Stimulated activated CD4-positive, alpha-beta T cell treated with anti-CD3 and anti-CD28 coated beads, Interleukin-2, amount 100 ng/mL, for 48 hours (primary cell): Measurements from ENCODE around the gene GUSB.
"Not testable (repeated sequence)": the region's sequence is repeated elsewhere in the genome, so short reads cannot be mapped to it uniquely, and the experiment has no call there.

Source experiments
- DNase-seq, 2 donors: peaks; one replicate each; pipeline ENCODE4 v3.0.0-alpha.2; 2020

GUSB gene

GRCh38 chr7:65974876-65975275 lies 7.1 kb downstream of the GUSB start:
- DNase-seq: no peak

- no peak for DNase-seq
These were observed 7.7 kb downstream of the GUSB start for GRCh38 chr7:65974191-65974801.

GRCh38 chr7:65972976-65973375 lies 9.0 kb downstream of the GUSB start:
- no peak for DNase-seq

- no peak for DNase-seq
These were observed 11.0 kb downstream of the GUSB start for GRCh38 chr7:65971021-65971420.

GRCh38 chr7:65968256-65969185 lies 13.5 kb downstream of the GUSB start:
- no peak for DNase-seq

- no peak for DNase-seq
These were observed 14.5 kb downstream of the GUSB start for GRCh38 chr7:65967361-65968155.

GRCh38 chr7:65966146-65966545 lies 15.9 kb downstream of the GUSB start:
- DNase-seq: no peak

GRCh38 chr7:65964671-65965070 lies 17.3 kb downstream of the GUSB start:
- DNase-seq: not testable (repeated sequence)

GRCh38 chr7:65962033-65962432 lies 20.0 kb downstream of the GUSB start:
- no peak for DNase-seq

- no peak for DNase-seq
These were observed 21.5 kb downstream of the GUSB start for GRCh38 chr7:65960351-65961074.

- no peak for DNase-seq
These were observed 26.3 kb downstream of the GUSB start for GRCh38 chr7:65955718-65956117.

GRCh38 chr7:65953890-65954450 lies 28.0 kb downstream of the GUSB start:
- no peak for DNase-seq

- DNase-seq: no peak
These were observed 28.9 kb downstream of the GUSB start for GRCh38 chr7:65953001-65953720.

- DNase-seq: no peak
These were observed 30.0 kb downstream of the GUSB start for GRCh38 chr7:65951837-65952578.

GRCh38 chr7:65946904-65947303 lies 35.1 kb downstream of the GUSB start:
- DNase-seq: no peak

- DNase-seq: not testable (repeated sequence)
These were observed 36.2 kb downstream of the GUSB start for GRCh38 chr7:65945787-65946186.

- no peak for DNase-seq
These were observed 43.6 kb downstream of the GUSB start for GRCh38 chr7:65938336-65938895.

GRCh38 chr7:65937296-65937695 lies 44.7 kb downstream of the GUSB start:
- DNase-seq: no peak

GRCh38 chr7:65931685-65932084 lies 50.3 kb downstream of the GUSB start:
- DNase-seq: no peak
